Mesenchymal stem cell (in vitro differentiated cells and primary cell): Measurements from ENCODE around the gene PELI1.

ENCODE experiments used
- DNase-seq: peaks from one replicate; pipeline ENCODE4 v3.0.0-alpha.2; 2013
- H2AFZ ChIP-seq: one replicate; pipeline ENCODE4 v1.6.1; 2013; ENCODE audit warnings: low read depth, mild to moderate bottlenecking, control low read depth, inconsistent platforms, low read length, moderate library complexity
- H2AK5ac ChIP-seq: 2 replicates; pipeline ENCODE4 v1.6.1; 2013; ENCODE audit warnings: low read length, moderate library complexity, mild to moderate bottlenecking, inconsistent platforms; ENCODE audit not compliant: severe bottlenecking
- H2BK120ac ChIP-seq: one replicate; pipeline ENCODE4 v1.6.1; 2013; ENCODE audit warnings: low read depth, mild to moderate bottlenecking, inconsistent platforms, low read length, moderate library complexity
- H2BK12ac ChIP-seq, 2 experiments: one replicate each; pipeline ENCODE4 v1.6.1; 2013; ENCODE audit warnings: inconsistent platforms in 2 of 2, low read length in 2 of 2, mild to moderate bottlenecking in 2 of 2, moderate library complexity in 2 of 2, control low read depth in 1 of 2
- H2BK15ac ChIP-seq: one replicate; pipeline ENCODE4 v1.6.1; 2013; ENCODE audit warnings: mild to moderate bottlenecking, low read depth, inconsistent platforms; ENCODE audit not compliant: poor library complexity, severe bottlenecking
- H2BK5ac ChIP-seq: 2 replicates; pipeline ENCODE4 v1.6.1; 2013; ENCODE audit warnings: low read depth, mild to moderate bottlenecking, low read length, control low read depth, inconsistent platforms; ENCODE audit not compliant: poor library complexity, severe bottlenecking
- H3K14ac ChIP-seq, 2 experiments: one replicate each; pipeline ENCODE4 v1.6.1; 2013; ENCODE audit warnings: inconsistent platforms in 2 of 2, low read length in 2 of 2, control low read depth in 1 of 2, mild to moderate bottlenecking in 1 of 2, moderate library complexity in 1 of 2
- H3K18ac ChIP-seq, 2 experiments: one replicate each; pipeline ENCODE4 v1.6.1; 2013; ENCODE audit warnings: inconsistent platforms in 2 of 2, low read length in 2 of 2, control low read depth in 1 of 2, low read depth in 1 of 2, mild to moderate bottlenecking in 1 of 2
- H3K23ac ChIP-seq, 2 experiments: one replicate each; pipeline ENCODE4 v1.6.1; 2013; ENCODE audit warnings: inconsistent platforms in 2 of 2, low read length in 2 of 2, mild to moderate bottlenecking in 2 of 2, moderate library complexity in 2 of 2, control low read depth in 1 of 2
- H3K27ac ChIP-seq: 2 replicates; pipeline ENCODE4 v1.5.1; 2013; ENCODE audit warnings: mild to moderate bottlenecking, moderate library complexity, low read length, control low read depth, inconsistent platforms; ENCODE audit not compliant: poor library complexity, severe bottlenecking
- H3K27me3 ChIP-seq, 2 experiments: 2 replicates each; pipeline versions ENCODE4 v1.6.1 to v1.7.0; 2013; ENCODE audit warnings: low read length in 2 of 2, mild to moderate bottlenecking in 2 of 2, moderate library complexity in 2 of 2, control low read depth in 1 of 2, inconsistent platforms in 1 of 2; ENCODE audit not compliant: control insufficient read depth in 1 of 2, insufficient read depth in 1 of 2
- H3K36me3 ChIP-seq, 2 experiments: 2 replicates each; pipeline versions ENCODE4 v1.6.1 to v1.7.0; 2013; ENCODE audit warnings: low read length in 2 of 2, control low read depth in 1 of 2, inconsistent platforms in 1 of 2, low read depth in 1 of 2, mild to moderate bottlenecking in 1 of 2; ENCODE audit not compliant: insufficient read depth in 2 of 2, control insufficient read depth in 1 of 2
- H3K4ac ChIP-seq, 2 experiments: one replicate each; pipeline ENCODE4 v1.6.1; 2013; ENCODE audit warnings: inconsistent platforms in 2 of 2, low read length in 2 of 2, mild to moderate bottlenecking in 2 of 2, moderate library complexity in 2 of 2, control low read depth in 1 of 2, low read depth in 1 of 2
- H3K4me1 ChIP-seq: 2 replicates; pipeline ENCODE4 v1.6.1; 2013; ENCODE audit warnings: low read depth, low read length, control low read depth; ENCODE audit not compliant: control insufficient read depth, insufficient read depth
- H3K4me2 ChIP-seq: 2 replicates; pipeline ENCODE4 v1.6.1; 2013; ENCODE audit warnings: low read length, mild to moderate bottlenecking, inconsistent platforms; ENCODE audit not compliant: poor library complexity, severe bottlenecking
- H3K4me3 ChIP-seq, 2 experiments: 2 replicates each; pipeline versions ENCODE4 v1.5.1 to v1.7.0; 2013; ENCODE audit warnings: low read length in 2 of 2, mild to moderate bottlenecking in 2 of 2, control low read depth in 1 of 2, low read depth in 1 of 2; ENCODE audit not compliant: insufficient read depth in 1 of 2
- H3K79me1 ChIP-seq: replicated peaks from 2 replicates; pipeline ENCODE4 v1.6.1; 2013; ENCODE audit warnings: mild to moderate bottlenecking, control low read depth, low read length, inconsistent platforms; ENCODE audit not compliant: poor library complexity, severe bottlenecking
- H3K9ac ChIP-seq: 2 replicates; pipeline ENCODE4 v1.7.0; 2013; ENCODE audit warnings: mild to moderate bottlenecking, low read length, moderate library complexity
- H3K9me3 ChIP-seq: 2 replicates; pipeline ENCODE4 v1.7.0; 2013; ENCODE audit warnings: mild to moderate bottlenecking, low read length; ENCODE audit not compliant: control insufficient read depth
- H4K8ac ChIP-seq: one replicate; pipeline ENCODE4 v1.6.1; 2013; ENCODE audit warnings: inconsistent platforms, mild to moderate bottlenecking, low read length, moderate library complexity
- H4K91ac ChIP-seq: one replicate; pipeline ENCODE4 v1.6.1; 2013; ENCODE audit warnings: mild to moderate bottlenecking, low read length, inconsistent platforms
- WGBS: methylation state at CpG from one replicate; pipeline ENCODE4 v1.1.7; 2013; ENCODE audit warnings: mixed read lengths; 5-methylcytosine and 5-hydroxymethylcytosine counted together

Gene PELI1

DNA sequence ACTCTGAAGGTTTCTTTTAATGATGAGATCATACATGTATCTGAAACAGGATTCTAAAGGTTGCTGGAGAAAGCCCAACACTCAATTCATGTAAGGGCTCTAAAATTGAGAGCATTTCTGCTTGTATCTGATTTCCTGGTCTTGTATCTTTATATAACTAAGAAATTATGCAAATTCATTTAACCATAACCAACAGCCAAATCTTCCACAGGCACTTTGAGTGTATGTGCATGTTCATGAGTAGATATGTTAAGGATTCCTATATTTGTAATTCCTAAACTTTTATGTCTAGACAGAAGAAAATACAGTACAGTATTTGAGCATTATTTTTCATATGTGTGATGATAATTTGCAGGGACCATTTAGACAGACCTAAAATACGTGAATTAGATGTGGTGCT is 20.4 kb upstream of the PELI1 start:
- Histone ChIP-seq H3K4me3 (no peak overlapping the region), H3K27me3 (no peaks in the 10 kb centered on the region), H3K4me2 (no peak overlapping the region), H3K23ac (no peak overlapping the region), H3K4me1 (no peaks in the 10 kb centered on the region), H2BK12ac (no peak overlapping the region), H3K27ac (no peak overlapping the region), H3K4ac (no peak overlapping the region), H3K14ac (no peak overlapping the region), H2AFZ (no peak overlapping the region), H2BK5ac (no peak overlapping the region), H4K91ac (no peak overlapping the region), H3K79me1 (no peaks in the 10 kb centered on the region), H4K8ac (no peak overlapping the region), H2BK15ac (no peak overlapping the region), H3K36me3 (no peaks in the 10 kb centered on the region), H2AK5ac (no peak overlapping the region), H3K18ac (no peak overlapping the region), H2BK120ac (no peak overlapping the region), H3K9me3 (no peaks in the 10 kb centered on the region), H3K9ac (no peak overlapping the region)
- WGBS, result no CpG with 5 or more reads among the region's 1 CpG
- no peak for DNase-seq

DNA sequence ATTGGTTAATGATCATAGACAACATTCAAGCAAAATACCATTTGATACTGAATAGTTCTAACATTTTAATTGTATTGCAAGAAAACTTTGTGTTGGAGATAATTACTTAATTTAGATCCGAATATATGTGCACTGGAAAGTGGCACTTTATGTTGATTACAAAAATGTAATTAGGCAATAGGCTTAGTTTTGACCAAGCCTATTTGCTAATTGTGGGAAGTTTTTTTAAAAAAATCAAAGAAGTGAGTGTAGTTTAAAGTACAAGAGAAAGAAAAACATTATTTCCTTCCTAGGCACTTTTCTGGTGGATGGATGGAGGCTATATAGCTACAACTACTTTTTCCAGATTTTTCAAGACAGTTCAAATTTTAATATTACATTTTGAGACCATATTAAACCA is 18.3 kb upstream of the PELI1 start:
- no peak overlapping the region for H2AK5ac ChIP-seq
- no peak overlapping the region for H3K4ac ChIP-seq
- no peak overlapping the region for H4K91ac ChIP-seq
- DNase-seq, result no peak
- no peak overlapping the region for H3K14ac ChIP-seq
- H4K8ac ChIP-seq, result no peak overlapping the region
- no peak overlapping the region for H2BK5ac ChIP-seq
- no peak overlapping the region for H3K4me3 ChIP-seq
- no peak overlapping the region for H2AFZ ChIP-seq
- no peaks in the 10 kb centered on the region for H3K9me3 ChIP-seq
- H2BK120ac ChIP-seq, result no peak overlapping the region
- no peak overlapping the region for H3K27ac ChIP-seq
- H3K79me1 ChIP-seq, result no peaks in the 10 kb centered on the region
- no peaks in the 10 kb centered on the region for H3K27me3 ChIP-seq
- no peak overlapping the region for H3K9ac ChIP-seq
- H2BK15ac ChIP-seq, result no peak overlapping the region
- no peak overlapping the region for H3K4me2 ChIP-seq
- H3K18ac ChIP-seq, result no peak overlapping the region
- H3K36me3 ChIP-seq, result no peaks in the 10 kb centered on the region
- H3K4me1 ChIP-seq, result no peaks in the 10 kb centered on the region
- no peak overlapping the region for H3K23ac ChIP-seq
- no peak overlapping the region for H2BK12ac ChIP-seq
- whole genome bisulfite sequencing, result 97% methylated on average over 1 of the region's 1 CpG

DNA sequence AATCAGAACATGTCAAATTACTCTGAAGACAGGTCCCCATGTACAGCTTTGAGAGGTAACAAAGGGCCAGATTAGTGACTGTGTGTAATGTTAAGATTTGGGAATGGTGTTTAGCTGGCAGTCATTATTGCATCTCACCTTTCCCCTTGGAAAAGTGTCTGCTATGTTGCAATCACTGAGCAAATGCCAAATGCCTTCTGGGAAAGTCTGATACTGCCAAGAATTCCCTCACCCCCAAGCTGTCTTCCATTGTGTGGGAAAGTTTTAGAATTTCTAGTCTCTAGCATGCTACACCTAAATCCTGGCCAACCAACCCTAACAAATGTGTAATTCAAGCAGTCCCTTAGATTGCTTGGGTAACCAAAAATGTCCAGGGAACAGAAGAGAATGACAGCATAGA is 13.6 kb upstream of the PELI1 start:
- no peak for DNase-seq
- H3K4me3 ChIP-seq, result no peak overlapping the region
- no peak overlapping the region for H3K27ac ChIP-seq
- no peak overlapping the region for H2BK15ac ChIP-seq
- H2BK120ac ChIP-seq, result no peak overlapping the region
- no peak overlapping the region for H3K18ac ChIP-seq
- H2AK5ac ChIP-seq, result no peak overlapping the region
- H2AFZ ChIP-seq, result no peak overlapping the region
- no peaks in the 10 kb centered on the region for H3K4me1 ChIP-seq
- no peak overlapping the region for H4K8ac ChIP-seq
- H2BK5ac ChIP-seq, result no peak overlapping the region
- no peak overlapping the region for H4K91ac ChIP-seq
- H3K9me3 ChIP-seq, result no peaks in the 10 kb centered on the region
- H3K36me3 ChIP-seq, result no peaks in the 10 kb centered on the region
- H3K14ac ChIP-seq, result no peak overlapping the region
- no peak overlapping the region for H3K23ac ChIP-seq
- H3K27me3 ChIP-seq, result no peaks in the 10 kb centered on the region
- H3K9ac ChIP-seq, result no peak overlapping the region
- no peaks in the 10 kb centered on the region for H3K79me1 ChIP-seq
- H3K4me2 ChIP-seq, result no peak overlapping the region
- H2BK12ac ChIP-seq, result no peak overlapping the region
- H3K4ac ChIP-seq, result no peak overlapping the region

DNA sequence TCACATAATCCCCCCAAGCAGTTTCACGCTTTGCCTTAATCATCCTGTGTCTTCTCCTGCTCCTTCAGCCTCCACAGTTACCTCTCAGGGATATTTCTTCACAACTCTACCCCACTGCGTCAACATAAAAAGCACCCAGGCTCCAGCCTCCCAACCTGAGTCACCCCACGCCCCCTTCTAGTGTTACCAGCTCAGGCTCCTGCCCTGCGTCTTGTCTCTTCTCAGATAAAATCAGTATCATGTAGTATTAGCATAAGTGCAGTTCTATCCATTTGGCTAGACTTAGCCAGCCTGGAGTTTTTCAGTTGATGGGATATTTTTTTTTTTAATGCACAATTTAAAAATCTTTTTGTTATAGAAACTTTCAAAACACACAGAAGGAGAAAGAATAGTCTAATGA is 9.6 kb upstream of the PELI1 start:
- no peaks in the 10 kb centered on the region for H3K9me3 ChIP-seq
- H3K18ac ChIP-seq, result no peak overlapping the region
- H3K23ac ChIP-seq, result no peak overlapping the region
- no peak overlapping the region for H3K4me3 ChIP-seq
- no peak overlapping the region for H2AK5ac ChIP-seq
- H3K4me1 ChIP-seq, result no peaks in the 10 kb centered on the region
- H3K9ac ChIP-seq, result no peak overlapping the region
- H4K8ac ChIP-seq, result no peak overlapping the region
- no peak overlapping the region for H2BK15ac ChIP-seq
- H3K4me2 ChIP-seq, result no peak overlapping the region
- H2AFZ ChIP-seq, result no peak overlapping the region
- H3K27ac ChIP-seq, result no peak overlapping the region
- H4K91ac ChIP-seq, result no peak overlapping the region
- no peak overlapping the region for H2BK12ac ChIP-seq
- no peaks in the 10 kb centered on the region for H3K79me1 ChIP-seq
- no peaks in the 10 kb centered on the region for H3K27me3 ChIP-seq
- no peaks in the 10 kb centered on the region for H3K36me3 ChIP-seq
- no peak overlapping the region for H3K14ac ChIP-seq
- H3K4ac ChIP-seq, result no peak overlapping the region
- DNase-seq, result no peak
- no peak overlapping the region for H2BK120ac ChIP-seq
- H2BK5ac ChIP-seq, result no peak overlapping the region
- 68% methylated on average over 2 of the region's 4 CpGs for WGBS
